NCI-H1694 treated with DMSO at 0.1 percent for 48 hours (cell line): ENCODE results near the gene CACNA1H.
"Not testable (repeated sequence)": the region's sequence is repeated elsewhere in the genome, so short reads cannot be mapped to it uniquely, and the experiment has no call there.

Source experiments
- DNase-seq: peaks from one replicate; lab custom pipeline; 2025; lab: John Stamatoyannopoulos, UW

Gene CACNA1H

DNA sequence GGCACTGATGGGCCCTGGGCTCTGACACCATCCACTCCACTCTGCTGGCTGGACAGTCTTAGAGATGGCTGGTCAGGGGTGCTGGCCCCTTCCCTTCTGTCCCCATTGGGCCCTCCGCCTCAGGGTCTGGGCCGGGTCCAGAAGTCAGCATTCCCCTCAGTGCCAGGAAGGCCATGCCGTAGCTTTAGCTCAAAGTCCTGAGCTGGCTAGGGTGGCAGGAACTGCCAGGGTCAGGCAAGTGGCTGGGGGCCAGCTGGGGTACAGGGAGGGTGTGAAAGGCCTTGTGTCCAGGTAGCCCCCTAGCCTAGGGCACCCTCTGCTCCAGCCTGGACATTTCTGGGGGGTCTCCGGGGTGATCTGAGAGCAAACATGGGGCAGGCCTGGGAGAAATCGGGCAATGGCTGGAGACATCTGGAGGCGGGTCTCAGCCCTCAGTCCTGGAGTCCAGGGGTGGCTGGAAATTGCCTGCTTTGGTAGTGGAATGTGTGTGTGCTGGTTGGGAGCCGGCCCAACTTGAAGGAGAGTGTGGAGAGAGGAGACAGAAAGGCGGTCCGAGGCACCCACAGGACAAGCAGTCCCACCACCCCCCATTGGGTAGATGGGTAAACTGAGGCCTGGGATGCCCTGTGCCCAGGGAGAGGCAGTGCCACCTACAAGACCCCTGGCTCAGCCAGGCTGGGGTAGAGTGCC is 39.6 kb downstream of the CACNA1H start:
- no peak for DNase-seq

DNA sequence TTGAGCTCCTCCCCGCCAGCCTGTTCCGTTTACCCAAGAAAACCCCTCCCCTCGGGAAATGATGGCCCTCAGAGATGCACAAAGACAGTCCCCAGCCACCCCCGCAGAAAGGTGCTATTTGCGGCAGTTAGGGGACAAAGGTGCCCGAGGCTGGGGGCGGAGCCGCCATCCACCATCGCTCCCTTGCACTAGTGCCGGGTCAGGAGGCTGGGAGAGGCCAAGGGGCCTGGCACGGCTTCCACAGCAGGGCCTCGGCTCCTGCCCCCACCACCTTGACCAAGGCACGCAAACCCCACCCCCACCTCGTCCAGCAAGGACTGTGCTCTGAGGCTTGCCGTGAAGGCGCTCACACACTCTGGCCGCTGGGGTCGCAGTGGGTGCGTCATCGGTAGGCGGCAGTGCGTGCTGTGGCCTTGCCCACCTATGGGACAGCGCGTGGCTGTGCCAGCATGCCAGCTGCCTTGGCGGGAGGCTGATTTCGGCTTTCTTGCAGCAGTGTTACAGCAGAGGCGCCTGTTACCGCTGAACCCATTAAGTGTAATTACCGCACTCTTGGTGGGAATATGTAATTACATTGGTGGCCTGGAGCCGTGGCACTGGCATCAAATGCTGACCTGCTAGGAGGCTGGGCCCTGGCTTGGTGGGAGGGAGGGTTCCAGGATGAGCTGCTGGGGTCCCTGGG is 40.4 kb downstream of the CACNA1H start:
- DNase-seq, result peak; percentile 18

DNA sequence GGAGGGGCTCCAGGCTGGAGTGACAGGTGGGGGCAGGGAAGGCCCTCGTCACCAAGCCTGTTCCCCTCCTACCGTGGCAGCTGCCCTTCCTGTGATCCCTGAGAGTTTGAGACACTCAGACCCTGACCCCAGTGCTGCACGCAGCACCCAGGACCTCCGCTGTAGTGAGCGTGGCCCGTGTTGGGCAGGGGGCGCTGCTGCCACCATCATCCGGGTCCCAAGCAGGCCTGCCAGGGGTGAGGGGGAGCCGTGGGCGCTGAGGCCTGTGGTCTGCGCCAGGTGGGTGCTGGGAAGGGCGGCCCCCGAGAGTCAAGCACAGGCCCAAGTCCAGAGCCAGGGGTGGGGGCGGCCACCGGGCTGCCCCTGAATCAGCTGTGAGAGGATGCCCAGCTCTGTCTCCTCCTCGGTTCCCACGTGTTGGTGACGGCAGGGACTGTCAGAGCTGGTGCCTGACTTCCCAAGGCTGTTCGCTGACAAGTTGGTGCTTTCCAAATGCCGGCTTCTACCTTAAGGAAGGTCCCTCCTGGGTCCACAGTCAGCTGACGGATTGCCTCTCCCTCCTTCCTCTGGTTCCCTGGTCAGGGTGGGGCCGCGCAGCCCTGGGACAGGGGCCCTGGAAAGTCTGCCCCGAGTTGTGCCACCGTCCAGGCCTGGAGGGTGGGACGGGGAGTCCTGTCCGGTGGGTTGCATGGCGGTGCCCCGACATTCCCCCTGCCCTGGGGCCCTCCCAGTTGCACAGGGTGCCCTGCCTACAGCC is 41.1 kb downstream of the CACNA1H start:
- DNase-seq, result no peak

DNA sequence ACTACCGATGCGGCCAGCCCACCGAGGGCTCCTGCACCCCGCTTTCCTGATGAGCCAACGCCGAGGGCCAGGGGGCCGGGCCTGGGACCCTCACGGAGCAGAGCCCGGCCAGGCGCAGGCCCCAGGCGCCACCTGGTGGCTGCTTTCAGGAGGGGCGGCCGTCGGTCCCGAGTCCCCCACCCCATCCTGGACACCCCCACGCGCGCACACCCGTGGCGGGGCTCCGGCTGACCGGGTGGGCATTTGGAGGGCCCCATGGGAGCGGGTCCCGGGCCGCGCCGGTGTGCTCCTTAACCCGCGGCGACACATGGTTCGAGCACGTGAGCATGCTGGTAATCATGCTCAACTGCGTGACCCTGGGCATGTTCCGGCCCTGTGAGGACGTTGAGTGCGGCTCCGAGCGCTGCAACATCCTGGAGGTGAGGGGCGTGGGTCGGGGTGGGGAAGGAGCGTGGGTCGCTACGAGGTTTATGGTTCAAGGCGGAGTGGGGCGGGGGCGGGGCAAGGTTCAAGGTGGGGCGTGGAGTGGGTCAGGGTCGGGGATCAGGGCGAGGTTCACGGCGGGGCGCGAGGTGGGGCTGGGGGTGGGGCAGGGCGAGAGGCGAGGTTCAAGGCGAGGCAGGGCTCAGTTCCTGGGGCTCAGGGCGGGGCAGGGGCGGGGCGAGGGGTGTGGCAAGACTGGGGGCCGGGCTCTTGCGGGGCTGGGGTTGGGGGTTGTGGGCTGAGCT is 41.9 kb downstream of the CACNA1H start:
- DNase-seq, result no peak

DNA sequence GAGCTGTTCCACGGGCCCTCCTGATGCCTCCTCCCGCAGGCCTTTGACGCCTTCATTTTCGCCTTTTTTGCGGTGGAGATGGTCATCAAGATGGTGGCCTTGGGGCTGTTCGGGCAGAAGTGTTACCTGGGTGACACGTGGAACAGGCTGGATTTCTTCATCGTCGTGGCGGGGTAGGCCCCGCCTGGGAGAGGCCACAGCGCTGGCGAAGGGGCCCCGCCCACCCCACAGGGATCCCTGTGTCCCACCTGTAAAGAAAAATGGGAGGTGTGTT is 42.4 kb downstream of the CACNA1H start:
- no peak for DNase-seq

DNA sequence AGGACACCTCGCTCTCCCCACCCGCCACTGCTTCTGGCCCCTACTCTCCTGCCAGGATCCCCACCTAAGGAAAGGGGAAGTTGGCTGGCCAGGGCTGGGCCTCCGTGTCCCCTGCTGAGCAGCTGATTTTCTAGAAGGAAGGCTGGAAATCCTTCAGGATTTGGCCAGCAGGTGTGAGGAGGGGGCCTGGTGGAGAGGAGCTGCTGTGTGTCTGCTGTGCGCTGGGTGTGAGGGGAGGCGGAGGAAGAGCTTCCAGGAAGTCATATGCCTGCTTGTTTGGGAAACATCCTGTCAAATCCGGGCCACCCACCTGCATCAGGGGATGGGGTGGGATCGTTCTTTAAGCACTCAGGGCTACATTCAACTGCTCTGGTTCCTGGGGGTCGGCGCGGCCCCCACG is 43.6 kb downstream of the CACNA1H start:
- DNase-seq, result no peak

DNA sequence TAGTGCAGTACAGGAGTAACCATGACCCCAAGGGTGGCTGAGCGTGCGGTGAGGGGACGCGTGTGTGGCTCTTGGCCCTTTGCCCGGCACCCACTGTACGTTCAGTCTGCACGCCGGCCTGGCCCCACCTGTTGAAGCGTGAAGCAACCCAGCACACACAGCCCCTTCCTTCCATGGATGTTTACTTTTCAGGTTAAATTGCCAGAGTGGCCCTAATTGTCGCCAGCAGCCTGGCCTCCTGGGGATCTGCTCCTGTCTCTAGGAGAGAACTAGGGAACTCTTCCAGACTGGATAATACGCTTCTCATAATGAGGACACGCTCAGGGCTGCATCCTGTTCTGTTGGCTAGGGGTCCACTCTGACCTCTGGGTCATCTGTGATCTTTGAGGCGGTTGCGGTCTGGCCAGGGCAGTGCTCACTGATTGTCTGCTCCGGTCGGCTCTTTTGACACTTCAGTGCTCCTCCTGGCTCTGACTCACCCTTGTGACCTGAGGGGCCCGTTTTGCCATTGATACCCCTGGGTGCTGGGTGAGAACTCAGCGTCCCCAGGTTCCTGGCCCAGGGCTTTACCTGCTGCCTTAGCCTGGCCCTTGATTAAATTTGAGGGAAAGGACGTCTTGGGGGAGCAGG is 44.4 kb downstream of the CACNA1H start:
- no peak for DNase-seq

DNA sequence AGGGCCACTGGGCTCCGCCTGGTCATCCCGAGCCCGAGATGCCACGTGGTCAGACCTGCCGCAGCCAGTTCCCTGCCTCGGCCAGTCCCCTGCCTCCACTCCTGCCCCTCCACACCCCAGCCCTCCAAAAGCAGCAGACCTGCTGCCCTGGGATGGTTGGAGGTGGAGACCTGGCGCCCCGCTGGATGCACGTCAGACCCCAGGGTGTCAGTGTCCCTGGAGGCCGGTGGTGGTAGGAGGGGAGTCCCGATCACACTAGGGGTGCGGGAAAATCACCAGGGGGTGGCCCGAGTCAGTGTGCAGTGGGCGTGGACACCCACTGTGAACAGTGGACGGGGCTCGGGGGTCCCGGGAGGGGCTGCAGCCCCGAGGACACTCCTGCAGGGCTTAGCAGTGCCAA is 45.3 kb downstream of the CACNA1H start:
- no peak for DNase-seq

DNA sequence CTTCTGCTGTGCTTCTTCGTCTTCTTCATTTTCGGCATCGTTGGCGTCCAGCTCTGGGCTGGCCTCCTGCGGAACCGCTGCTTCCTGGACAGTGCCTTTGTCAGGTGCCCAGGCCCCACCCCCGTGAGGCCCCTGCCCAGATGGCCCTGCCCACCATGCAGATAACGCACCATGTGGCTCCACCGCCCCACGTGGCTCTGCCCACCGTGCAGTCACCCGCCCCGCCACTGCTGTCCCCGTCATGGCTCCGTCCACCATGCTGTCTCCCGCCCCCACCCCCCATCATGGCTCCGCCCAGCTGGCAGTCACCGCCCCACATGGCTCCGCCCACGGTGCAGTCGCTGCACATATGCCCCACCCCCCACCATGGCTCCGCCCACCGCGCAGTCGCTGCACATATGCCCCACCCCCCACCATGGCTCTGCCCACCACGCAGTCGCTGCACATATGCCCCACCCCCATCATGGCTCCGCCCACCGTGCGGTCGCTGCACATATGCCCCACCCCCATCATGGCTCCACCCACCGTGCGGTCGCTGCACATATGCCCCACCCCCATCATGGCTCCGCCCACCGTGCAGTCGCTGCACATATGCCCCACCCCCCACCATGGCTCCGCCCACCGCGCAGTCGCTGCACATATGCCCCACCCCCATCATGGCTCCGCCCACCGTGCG is 45.9 kb downstream of the CACNA1H start:
- not testable (repeated sequence) for DNase-seq

DNA sequence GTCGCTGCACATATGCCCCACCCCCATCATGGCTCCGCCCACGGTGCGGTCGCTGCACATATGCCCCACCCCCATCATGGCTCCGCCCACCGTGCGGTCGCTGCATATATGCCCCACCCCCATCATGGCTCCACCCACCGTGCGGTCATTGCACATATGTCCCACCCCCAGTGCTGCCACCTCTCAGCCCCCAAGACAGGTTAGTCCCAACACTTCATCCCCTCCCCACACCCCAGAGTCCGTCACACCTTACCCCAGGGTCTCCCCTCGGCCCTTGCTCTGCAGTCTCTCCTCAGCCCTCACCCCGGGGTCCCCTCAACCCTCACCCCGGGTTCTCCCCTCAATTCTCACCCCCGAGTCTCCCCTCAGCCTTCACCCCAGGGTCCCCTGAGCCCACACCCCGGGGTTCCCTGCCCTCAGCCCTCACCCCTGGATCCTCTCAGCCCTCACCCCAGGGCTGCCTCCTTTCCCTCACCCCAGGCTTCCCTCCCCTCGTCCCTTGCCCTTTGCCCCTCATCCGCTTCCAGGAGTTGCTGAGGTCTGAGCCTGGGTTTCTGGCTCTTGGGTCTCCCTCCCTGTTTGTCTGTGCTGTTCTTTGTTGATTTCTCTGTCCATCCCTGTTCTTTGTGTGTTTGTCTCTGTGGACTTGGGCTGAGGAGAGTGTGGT is 46.6 kb downstream of the CACNA1H start:
- no peak for DNase-seq

DNA sequence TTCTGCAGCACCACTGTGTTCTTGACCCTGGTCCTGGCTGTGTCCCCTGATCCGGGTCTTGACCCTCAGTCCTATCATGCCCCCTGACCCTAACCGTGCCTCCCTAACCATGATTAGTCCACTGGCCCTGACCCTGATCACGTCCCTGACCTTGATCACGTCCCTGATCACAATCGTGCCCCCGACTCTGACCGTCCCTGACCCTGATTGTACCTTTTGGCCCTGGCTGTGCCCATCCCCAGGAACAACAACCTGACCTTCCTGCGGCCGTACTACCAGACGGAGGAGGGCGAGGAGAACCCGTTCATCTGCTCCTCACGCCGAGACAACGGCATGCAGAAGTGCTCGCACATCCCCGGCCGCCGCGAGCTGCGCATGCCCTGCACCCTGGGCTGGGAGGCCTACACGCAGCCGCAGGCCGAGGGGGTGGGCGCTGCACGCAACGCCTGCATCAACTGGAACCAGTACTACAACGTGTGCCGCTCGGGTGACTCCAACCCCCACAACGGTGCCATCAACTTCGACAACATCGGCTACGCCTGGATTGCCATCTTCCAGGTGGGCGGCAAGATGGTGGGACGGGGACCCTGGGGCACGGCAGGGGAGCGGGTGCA is 47.2 kb downstream of the CACNA1H start:
- no peak for DNase-seq

DNA sequence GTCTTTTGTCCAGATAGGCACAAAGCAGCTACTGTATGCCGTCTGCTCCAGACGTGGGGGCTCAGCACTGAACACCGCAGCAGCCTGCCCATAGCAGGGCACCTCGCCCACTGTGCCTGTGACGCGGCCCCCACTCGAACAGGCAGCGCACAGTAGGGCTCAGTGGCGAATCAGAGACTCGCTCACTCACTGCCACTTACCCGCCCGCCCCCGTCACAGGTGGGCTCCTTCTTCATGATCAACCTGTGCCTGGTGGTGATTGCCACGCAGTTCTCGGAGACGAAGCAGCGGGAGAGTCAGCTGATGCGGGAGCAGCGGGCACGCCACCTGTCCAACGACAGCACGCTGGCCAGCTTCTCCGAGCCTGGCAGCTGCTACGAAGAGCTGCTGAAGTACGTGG is 48.5 kb downstream of the CACNA1H start:
- DNase-seq, result no peak

DNA sequence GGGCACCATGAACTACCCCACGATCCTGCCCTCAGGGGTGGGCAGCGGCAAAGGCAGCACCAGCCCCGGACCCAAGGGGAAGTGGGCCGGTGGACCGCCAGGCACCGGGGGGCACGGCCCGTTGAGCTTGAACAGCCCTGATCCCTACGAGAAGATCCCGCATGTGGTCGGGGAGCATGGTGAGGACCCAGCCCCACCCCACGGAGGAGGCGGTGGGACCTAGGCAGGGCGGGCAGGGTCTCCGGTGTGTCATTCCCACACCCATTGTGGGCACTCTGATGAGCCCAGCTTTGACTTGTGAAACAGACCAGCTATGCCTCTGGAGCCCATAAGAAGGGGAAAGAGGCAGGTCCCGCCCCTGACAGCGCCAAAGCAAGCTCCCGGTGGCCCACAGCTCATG is 49.4 kb downstream of the CACNA1H start:
- DNase-seq, result no peak

DNA sequence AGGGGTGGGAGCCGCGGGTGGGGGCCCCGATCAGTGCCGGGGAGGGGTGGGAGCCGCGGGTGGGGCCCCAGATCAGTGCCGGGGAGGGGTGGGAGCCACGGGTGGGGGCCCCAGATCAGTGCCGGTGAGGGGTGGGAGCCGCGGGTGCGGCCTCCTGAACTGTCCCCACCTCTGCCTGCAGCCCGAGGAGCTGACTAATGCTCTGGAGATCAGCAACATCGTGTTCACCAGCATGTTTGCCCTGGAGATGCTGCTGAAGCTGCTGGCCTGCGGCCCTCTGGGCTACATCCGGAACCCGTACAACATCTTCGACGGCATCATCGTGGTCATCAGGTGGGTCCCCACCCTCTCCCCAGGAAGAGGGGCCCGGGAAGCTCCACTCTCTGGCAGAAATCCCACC is 52.0 kb downstream of the CACNA1H start:
- no peak for DNase-seq

DNA sequence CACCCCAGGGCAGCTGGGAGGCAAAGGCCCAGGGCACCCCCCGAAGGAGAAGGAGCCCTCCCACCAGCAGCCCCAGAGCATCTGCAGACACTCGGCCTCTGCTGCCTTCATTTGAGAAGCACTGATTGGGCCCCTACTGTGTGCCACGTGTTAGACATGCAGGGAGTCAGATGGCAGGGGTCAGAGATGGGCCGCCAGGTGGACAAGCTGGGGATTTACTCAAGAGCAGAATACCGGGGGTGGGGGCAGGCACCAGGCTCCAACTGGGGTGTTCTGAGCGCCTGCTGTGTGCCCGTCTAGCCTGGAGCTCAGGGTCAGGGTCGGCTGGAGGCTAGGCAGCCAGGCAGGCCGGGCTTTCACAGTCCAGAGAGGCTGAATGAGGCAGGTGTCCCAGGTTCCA is 53.4 kb downstream of the CACNA1H start:
- DNase-seq, result no peak

DNA sequence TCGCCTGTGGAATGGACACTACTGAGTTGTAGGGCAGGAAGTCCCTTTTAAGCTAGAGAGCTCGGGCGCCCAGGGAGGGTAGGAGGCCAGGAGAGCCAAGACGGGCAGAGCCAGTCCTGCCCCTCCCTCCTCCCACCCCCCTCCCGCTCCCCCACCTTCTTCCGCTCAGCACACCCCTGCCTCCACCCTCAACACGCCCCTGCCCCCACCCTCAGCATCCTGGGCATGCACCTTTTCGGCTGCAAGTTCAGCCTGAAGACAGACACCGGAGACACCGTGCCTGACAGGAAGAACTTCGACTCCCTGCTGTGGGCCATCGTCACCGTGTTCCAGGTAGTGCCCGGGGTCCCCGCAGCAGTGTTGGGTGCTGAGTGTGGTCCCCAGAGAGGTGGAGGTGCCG is 53.9 kb downstream of the CACNA1H start:
- DNase-seq, result no peak

DNA sequence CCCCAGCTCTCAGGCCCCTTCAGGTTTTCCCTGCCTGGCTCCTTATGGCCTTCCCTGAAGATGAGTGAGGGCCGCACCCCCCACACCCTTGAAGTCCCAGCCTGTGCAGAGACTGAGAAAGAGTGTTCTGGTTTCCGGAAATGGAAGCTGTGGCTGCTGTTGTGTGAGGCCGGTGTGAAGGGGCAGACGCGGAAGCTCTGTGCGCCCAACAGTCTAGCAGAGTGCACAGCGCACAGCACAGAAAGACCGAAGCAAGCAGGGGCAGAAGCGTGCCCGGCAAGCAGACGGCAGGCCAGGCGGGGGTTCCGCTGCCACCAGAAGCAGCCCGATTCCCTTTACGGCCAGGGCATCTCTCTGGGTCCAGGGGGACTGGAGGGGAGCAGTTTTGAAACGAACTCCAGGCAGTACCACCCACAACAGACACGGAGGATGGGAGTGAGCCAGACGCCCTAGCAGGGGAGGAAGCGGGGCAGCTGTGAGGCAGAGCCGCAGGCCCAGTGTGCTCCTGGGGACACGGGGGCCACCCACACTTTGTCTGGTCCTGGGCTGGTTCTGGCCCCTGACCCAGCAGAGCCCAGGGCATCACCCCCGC is 55.4 kb downstream of the CACNA1H start:
- no peak for DNase-seq

DNA sequence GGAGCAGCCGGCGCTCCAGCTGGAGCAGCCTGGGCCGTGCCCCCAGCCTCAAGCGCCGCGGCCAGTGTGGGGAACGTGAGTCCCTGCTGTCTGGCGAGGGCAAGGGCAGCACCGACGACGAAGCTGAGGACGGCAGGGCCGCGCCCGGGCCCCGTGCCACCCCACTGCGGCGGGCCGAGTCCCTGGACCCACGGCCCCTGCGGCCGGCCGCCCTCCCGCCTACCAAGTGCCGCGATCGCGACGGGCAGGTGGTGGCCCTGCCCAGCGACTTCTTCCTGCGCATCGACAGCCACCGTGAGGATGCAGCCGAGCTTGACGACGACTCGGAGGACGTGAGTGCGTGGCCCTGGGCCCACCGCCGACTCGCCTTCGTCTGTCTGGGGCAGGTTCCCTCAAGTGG is 56.2 kb downstream of the CACNA1H start:
- no peak for DNase-seq

DNA sequence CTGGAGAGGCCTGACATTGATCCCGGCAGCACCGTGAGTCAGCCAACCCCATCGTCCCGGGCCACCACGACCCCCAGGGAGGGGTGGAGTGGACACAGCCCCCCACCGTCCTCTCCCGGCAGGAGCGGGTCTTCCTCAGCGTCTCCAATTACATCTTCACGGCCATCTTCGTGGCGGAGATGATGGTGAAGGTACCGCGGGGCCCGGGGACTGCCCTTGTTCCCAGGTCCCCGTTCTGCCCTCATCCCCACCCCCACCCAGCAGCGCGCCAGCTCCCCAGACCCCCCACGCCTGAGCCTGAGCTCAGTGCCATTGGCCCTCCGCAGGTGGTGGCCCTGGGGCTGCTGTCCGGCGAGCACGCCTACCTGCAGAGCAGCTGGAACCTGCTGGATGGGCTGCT is 57.6 kb downstream of the CACNA1H start:
- DNase-seq, result no peak
